Type B pancreatic cell (in vitro differentiated cells): ENCODE measurements around the gene CENPB. TPM values are rescaled to one million over a fixed set of nuclear protein-coding genes. Genes with fewer than 3 reads are reported as not detected.

Experiments used
- DNase-seq: peaks from one replicate; pipeline ENCODE4 v3.0.0; 2021; ENCODE audit warnings: mixed read lengths; ENCODE audit not compliant: unreplicated experiment; ENCODE audit errors: extremely low spot score
- H3K27ac Mint-ChIP-seq: 2 replicates; pipeline ENCODE4 v1.8.0; 2021; ENCODE audit warnings: mild to moderate bottlenecking, mixed read lengths
- H3K27me3 Mint-ChIP-seq: 2 replicates; pipeline ENCODE4 v1.8.0; 2021; ENCODE audit warnings: mixed read lengths
- H3K36me3 Mint-ChIP-seq: 2 replicates; pipeline ENCODE4 v1.8.0; 2021; ENCODE audit warnings: mixed read lengths
- H3K4me1 Mint-ChIP-seq: one replicate; pipeline ENCODE4 v1.8.0; 2021; ENCODE audit warnings: mixed read lengths; ENCODE audit not compliant: unreplicated experiment
- H3K4me3 Mint-ChIP-seq: 2 replicates; pipeline ENCODE4 v1.8.0; 2021; ENCODE audit warnings: mild to moderate bottlenecking, mixed read lengths
- H3K9me3 Mint-ChIP-seq: 2 replicates; pipeline ENCODE4 v1.8.0; 2021; ENCODE audit warnings: mixed read lengths
- CTCF ChIP-seq: fragments of 200-600 bp; sonication (generic); conservative IDR thresholded peaks from 2 replicates; pipeline ENCODE4 v1.5.0; 2021; ENCODE audit warnings: antibody characterized with exemption, mild to moderate bottlenecking
- total RNA-seq: library from RNA; stranded (reverse); gene quantifications from 2 replicates; pipeline ENCODE4 v1.2.1, GENCODE V29; 2021; ENCODE audit warnings: low replicate concordance

Gene CENPB
- total RNA-seq, 1 donor from 2014 or later: 63.2 TPM

GRCh38 chr20:3749689-3750531 is 36.6 kb downstream of the CENPB start:
- Mint-ChIP-seq H3K9me3 (no peaks in the 10 kb centered on the region), H3K36me3 (no peaks in the 10 kb centered on the region), H3K4me3 (peak overlapping the region; percentile 61), H3K27ac (no peak overlapping the region), H3K27me3 (peaks cover 58% of the 10 kb centered on the region), H3K4me1 (peaks cover 3% of the 10 kb centered on the region)
- TF ChIP-seq CTCF: peak; percentile 93
- DNase-seq: no peak

GRCh38 chr20:3749087-3749688 is 37.4 kb downstream of the CENPB start:
- Mint-ChIP-seq H3K4me1 (peaks cover 3% of the 10 kb centered on the region), H3K4me3 (no peak overlapping the region), H3K36me3 (no peaks in the 10 kb centered on the region), H3K9me3 (no peaks in the 10 kb centered on the region), H3K27ac (no peak overlapping the region), H3K27me3 (peaks cover 65% of the 10 kb centered on the region)
- DNase-seq: no peak
- no peak for TF ChIP-seq CTCF

DNA sequence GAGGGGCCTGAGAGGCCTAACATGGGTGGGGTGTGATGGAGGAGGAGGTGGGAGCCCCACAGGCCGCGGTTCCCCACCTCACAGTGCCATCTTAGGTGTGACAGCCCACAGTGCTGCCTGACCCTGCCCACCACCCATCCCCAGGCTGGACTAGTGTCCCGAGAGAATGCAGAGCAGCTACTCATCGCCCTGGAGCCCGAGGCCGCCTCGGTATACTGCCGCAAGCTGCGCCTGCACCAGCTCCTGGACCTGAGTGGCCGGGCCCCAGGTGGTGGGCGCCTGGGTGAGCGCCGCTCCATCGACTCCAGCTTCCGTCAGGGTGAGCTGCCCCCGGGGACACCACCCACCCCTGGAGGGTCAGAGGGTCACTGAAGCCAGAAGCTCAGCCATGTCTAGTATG is 38.5 kb downstream of the CENPB start:
- H3K4me1 Mint-ChIP-seq: peaks cover under 1% of the 10 kb centered on the region
- H3K27ac Mint-ChIP-seq: no peak overlapping the region
- H3K4me3 Mint-ChIP-seq: no peak overlapping the region
- peaks cover 71% of the 10 kb centered on the region for H3K27me3 Mint-ChIP-seq
- no peak for TF ChIP-seq CTCF
- DNase-seq: no peak
- no peaks in the 10 kb centered on the region for H3K9me3 Mint-ChIP-seq
- no peaks in the 10 kb centered on the region for H3K36me3 Mint-ChIP-seq

- Mint-ChIP-seq H3K36me3 (no peaks in the 10 kb centered on the region), H3K27me3 (peaks cover 66% of the 10 kb centered on the region), H3K27ac (no peak overlapping the region), H3K4me1 (no peaks in the 10 kb centered on the region), H3K9me3 (no peaks in the 10 kb centered on the region), H3K4me3 (no peak overlapping the region)
- DNase-seq: no peak
- TF ChIP-seq CTCF: no peak
These were observed 39.1 kb downstream of the CENPB start for GRCh38 chr20:3747471-3747870.

- no peaks in the 10 kb centered on the region for H3K36me3 Mint-ChIP-seq
- no peak for DNase-seq
- no peak overlapping the region for H3K27ac Mint-ChIP-seq
- no peak for TF ChIP-seq CTCF
- H3K4me3 Mint-ChIP-seq: no peak overlapping the region
- no peaks in the 10 kb centered on the region for H3K9me3 Mint-ChIP-seq
- H3K27me3 Mint-ChIP-seq: peaks cover 57% of the 10 kb centered on the region
- no peaks in the 10 kb centered on the region for H3K4me1 Mint-ChIP-seq
These were observed 40.8 kb downstream of the CENPB start for GRCh38 chr20:3745686-3746173.
